Measurements from ENCODE around the gene GLP1R.

- TF ChIP-seq CTCF (conservative IDR thresholded peaks at IDR 0.05 in 1 of 2, IDR thresholded peaks at IDR 0.05 in 1 of 2; ENCODE audit: extremely low read depth in 1 of 2, insufficient read depth in 1 of 2, low read depth in 1 of 2, low read length in 2 of 2) (peak; percentile 39 to 53), EZH2 (IDR thresholded peaks at IDR 0.05; ENCODE audit: borderline replicate concordance, low read length) (no peak)
Observed at GRCh38 chr6:39102071-39102820, 53.7 kb downstream of the GLP1R start.
